HepG2 (cell line): ENCODE data around the gene POC1A. TPM values are rescaled to one million over a fixed set of nuclear protein-coding genes. Genes with fewer than 3 reads are reported as not detected.

Source experiments
- CBX5 ChIP-seq: sonication (generic); formaldehyde crosslinking; IDR thresholded peaks from 2 replicates; pipeline ENCODE4 v1.4.0; 2020; ENCODE audit warnings: missing genetic modification reagents, borderline replicate concordance
- FOXA3 ChIP-seq: IDR thresholded peaks from 2 replicates; pipeline ENCODE4 v1.6.1; 2016; ENCODE audit warnings: missing genetic modification reagents, missing compliant biosample characterization
- NR2F6 ChIP-seq, 2 experiments: IDR thresholded peaks; 2 replicates each; pipeline ENCODE4 v1.6.1; 2016; ENCODE audit warnings: antibody characterized with exemption in 1 of 2, mild to moderate bottlenecking in 1 of 2
- PRMT3 ChIP-seq: sonication (generic); formaldehyde crosslinking; IDR thresholded peaks from 2 replicates; pipeline ENCODE4 v1.8.1; 2022; ENCODE audit warnings: low read depth, mild to moderate bottlenecking, moderate library complexity, missing genetic modification reagents, borderline replicate concordance
- RAD21 ChIP-seq: fragments of 450-650 bp; formaldehyde crosslinking; IDR thresholded peaks from 2 replicates; pipeline ENCODE4 v1.5.0; 2020; ENCODE audit warnings: mild to moderate bottlenecking
- SATB2 ChIP-seq: sonication (generic); formaldehyde crosslinking; IDR thresholded peaks from 2 replicates; pipeline ENCODE4 v1.5.0; 2020; ENCODE audit warnings: missing genetic modification reagents
- XRCC5 ChIP-seq: fragments of 200-400 bp; formaldehyde crosslinking; optimal IDR thresholded peaks from 2 replicates; pipeline ENCODE3; 2017; ENCODE audit warnings: mild to moderate bottlenecking, low read length
- ZFP1 ChIP-seq: IDR thresholded peaks from 2 replicates; pipeline ENCODE4 v1.6.1; 2016
- ZNF333 ChIP-seq: sonication (generic); formaldehyde crosslinking; IDR thresholded peaks from 2 replicates; pipeline ENCODE4 v1.4.0; 2020; ENCODE audit warnings: mild to moderate bottlenecking, missing genetic modification reagents, borderline replicate concordance
- ZNF550 ChIP-seq: sonication (generic); formaldehyde crosslinking; IDR thresholded peaks from 2 replicates; pipeline ENCODE4 v1.4.0; 2020; ENCODE audit warnings: mild to moderate bottlenecking, missing genetic modification reagents, borderline replicate concordance
- ZNF563 ChIP-seq: sonication (generic); formaldehyde crosslinking; IDR thresholded peaks from 2 replicates; pipeline ENCODE4 v1.8.0; 2022; ENCODE audit warnings: mild to moderate bottlenecking, moderate library complexity, missing genetic modification reagents
- ZNF614 ChIP-seq: IDR thresholded peaks from 2 replicates; pipeline ENCODE4 v1.6.1; 2018; ENCODE audit warnings: missing biosample characterization, missing genetic modification reagents, inconsistent platforms, borderline replicate concordance
- ZSCAN12 ChIP-seq: sonication (generic); formaldehyde crosslinking; IDR thresholded peaks from 2 replicates; pipeline ENCODE4 v1.9.0; 2021; ENCODE audit warnings: mild to moderate bottlenecking, missing genetic modification reagents
- polyA plus RNA-seq, 8 experiments: library from polyadenylated mRNA; depleted of rRNA in 3 of 8; stranded (reverse) in 7 of 8; unstranded in 1 of 8; fragments of >200 nt; fragmentation: Illumina TruSeq in 4 of 8; extraction: Trizol in 4 of 8; gene quantifications; 2 replicates each; pipeline versions ENCODE4 v1.2.1 to v1.2.3, GENCODE V29; 2011 to 2016; ENCODE audit warnings: low read depth in 4 of 8, missing spikeins in 1 of 8, mixed read lengths in 1 of 8; ENCODE audit not compliant: insufficient read depth in 1 of 8
- total RNA-seq, 5 experiments: library from RNA; depleted of rRNA; stranded (reverse); fragments of >200 nt; fragmentation: Illumina TruSeq; extraction: Trizol; gene quantifications; 2 replicates each; pipeline ENCODE4 v1.2.3, GENCODE V29; 2016; ENCODE audit warnings: low read depth in 1 of 5
- TF ChIP-seq, protein P1 (sequence below): sonication (generic); formaldehyde crosslinking; IDR thresholded peaks from 2 replicates; pipeline ENCODE4 v1.5.0; 2020; ENCODE audit warnings: mild to moderate bottlenecking, missing genetic modification reagents
- TF ChIP-seq, protein P2 (sequence below): sonication (generic); formaldehyde crosslinking; IDR thresholded peaks from 2 replicates; pipeline ENCODE4 v1.5.1; 2020; ENCODE audit warnings: missing genetic modification reagents, mild to moderate bottlenecking, borderline replicate concordance
- TF ChIP-seq, protein P3 (sequence below), 2 experiments: sonication (generic) in 1 of 2; formaldehyde crosslinking in 1 of 2; IDR thresholded peaks; 2 replicates each; pipeline versions ENCODE4 v1.6.1 to v1.9.0; 2014 to 2022; ENCODE audit warnings: antibody characterized with exemption in 1 of 2, borderline replicate concordance in 1 of 2, inconsistent platforms in 1 of 2, low read depth in 1 of 2, missing genetic modification reagents in 1 of 2
- TF ChIP-seq, protein P4 (sequence below): sonication (generic); formaldehyde crosslinking; IDR thresholded peaks from 2 replicates; pipeline ENCODE4 v1.8.1; 2023; ENCODE audit warnings: missing genetic modification reagents, mild to moderate bottlenecking, borderline replicate concordance
- TF ChIP-seq, protein P5 (sequence below): sonication (generic); formaldehyde crosslinking; IDR thresholded peaks from 2 replicates; pipeline ENCODE4 v1.8.0; 2022; ENCODE audit warnings: missing genetic modification reagents, mild to moderate bottlenecking, borderline replicate concordance
- TF ChIP-seq, protein P6 (sequence below): sonication (generic); formaldehyde crosslinking; IDR thresholded peaks from 2 replicates; pipeline ENCODE4 v1.5.0; 2020; ENCODE audit warnings: missing genetic modification reagents

The POC1A gene
- total and polyA plus RNA-seq, 2 of the 13 experiments (the other 11 are each of a cell fraction or from before 2014, with no cell fraction given), result 14.6 to 20.0 TPM

DNA sequence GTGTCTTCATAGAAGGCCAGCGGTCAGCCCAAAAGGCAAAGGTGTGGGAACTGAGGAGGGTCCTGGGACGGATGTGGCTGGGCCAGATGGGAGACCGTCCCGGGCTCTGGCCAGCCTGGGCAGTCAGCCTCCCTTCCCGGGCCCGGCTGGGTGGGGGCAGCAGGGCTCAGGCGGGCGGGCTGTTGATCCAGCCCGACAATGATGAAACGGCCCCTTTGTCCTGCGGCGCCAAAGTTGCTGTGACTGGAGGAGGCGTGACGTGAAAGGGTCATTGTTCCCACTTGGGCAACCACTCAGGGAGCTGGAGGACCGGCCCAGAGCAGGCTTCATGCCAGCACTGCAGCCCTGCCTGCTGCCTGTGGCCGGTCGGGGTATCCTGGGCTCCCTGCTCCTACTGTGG is 114.4 kb downstream of the POC1A start (continued):
- TF ChIP-seq NR2F6 (IDR thresholded peaks at IDR 0.05) (no peak), NR2F6 (CRISPR knock-in tag; IDR thresholded peaks at IDR 0.05) (peak; percentile 37; the same call in 1 of the 2 replicates), CBX5 (no peak; the same call in 1 of the 2 replicates), ZSCAN12 (CRISPR knock-in tag) (no peak), ZNF550 (CRISPR knock-in tag) (no peak), PRMT3 (CRISPR knock-in tag) (no peak), SATB2 (CRISPR knock-in tag) (no peak), ZNF614 (CRISPR knock-in tag) (peak; percentile 38; the same call in 1 of the 2 replicates), ZFP1 (CRISPR knock-in tag) (no peak), RAD21 (CRISPR knock-in tag) (peak; percentile 15; the same call in 1 of the 2 replicates), XRCC5 (peak; percentile 16), ZNF563 (CRISPR knock-in tag) (no peak), ZNF333 (no peak), FOXA3 (peak; percentile 81)
- TF ChIP-seq, protein P1, sequence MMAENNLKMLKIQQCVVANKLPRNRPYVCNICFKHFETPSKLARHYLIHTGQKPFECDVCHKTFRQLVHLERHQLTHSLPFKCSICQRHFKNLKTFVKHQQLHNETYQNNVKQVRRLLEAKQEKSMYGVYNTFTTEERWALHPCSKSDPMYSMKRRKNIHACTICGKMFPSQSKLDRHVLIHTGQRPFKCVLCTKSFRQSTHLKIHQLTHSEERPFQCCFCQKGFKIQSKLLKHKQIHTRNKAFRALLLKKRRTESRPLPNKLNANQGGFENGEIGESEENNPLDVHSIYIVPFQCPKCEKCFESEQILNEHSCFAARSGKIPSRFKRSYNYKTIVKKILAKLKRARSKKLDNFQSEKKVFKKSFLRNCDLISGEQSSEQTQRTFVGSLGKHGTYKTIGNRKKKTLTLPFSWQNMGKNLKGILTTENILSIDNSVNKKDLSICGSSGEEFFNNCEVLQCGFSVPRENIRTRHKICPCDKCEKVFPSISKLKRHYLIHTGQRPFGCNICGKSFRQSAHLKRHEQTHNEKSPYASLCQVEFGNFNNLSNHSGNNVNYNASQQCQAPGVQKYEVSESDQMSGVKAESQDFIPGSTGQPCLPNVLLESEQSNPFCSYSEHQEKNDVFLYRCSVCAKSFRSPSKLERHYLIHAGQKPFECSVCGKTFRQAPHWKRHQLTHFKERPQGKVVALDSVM (CRISPR knock-in tag), result peak; percentile 63; the same call in 1 of the 2 replicates
- TF ChIP-seq, protein P2, sequence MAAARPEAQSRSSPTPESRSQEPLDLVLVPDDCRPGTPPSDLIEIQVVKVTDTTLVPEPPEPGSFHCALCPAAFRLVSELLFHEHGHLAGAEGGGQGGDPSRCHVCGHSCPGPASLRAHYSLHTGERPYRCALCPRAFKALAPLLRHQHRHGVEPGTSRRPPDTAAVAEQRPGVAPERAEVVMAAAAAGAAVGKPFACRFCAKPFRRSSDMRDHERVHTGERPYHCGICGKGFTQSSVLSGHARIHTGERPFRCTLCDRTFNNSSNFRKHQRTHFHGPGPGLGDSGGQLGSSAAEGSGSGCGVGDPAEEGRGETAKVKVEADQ (CRISPR knock-in tag), result no peak
- TF ChIP-seq, protein P3, sequence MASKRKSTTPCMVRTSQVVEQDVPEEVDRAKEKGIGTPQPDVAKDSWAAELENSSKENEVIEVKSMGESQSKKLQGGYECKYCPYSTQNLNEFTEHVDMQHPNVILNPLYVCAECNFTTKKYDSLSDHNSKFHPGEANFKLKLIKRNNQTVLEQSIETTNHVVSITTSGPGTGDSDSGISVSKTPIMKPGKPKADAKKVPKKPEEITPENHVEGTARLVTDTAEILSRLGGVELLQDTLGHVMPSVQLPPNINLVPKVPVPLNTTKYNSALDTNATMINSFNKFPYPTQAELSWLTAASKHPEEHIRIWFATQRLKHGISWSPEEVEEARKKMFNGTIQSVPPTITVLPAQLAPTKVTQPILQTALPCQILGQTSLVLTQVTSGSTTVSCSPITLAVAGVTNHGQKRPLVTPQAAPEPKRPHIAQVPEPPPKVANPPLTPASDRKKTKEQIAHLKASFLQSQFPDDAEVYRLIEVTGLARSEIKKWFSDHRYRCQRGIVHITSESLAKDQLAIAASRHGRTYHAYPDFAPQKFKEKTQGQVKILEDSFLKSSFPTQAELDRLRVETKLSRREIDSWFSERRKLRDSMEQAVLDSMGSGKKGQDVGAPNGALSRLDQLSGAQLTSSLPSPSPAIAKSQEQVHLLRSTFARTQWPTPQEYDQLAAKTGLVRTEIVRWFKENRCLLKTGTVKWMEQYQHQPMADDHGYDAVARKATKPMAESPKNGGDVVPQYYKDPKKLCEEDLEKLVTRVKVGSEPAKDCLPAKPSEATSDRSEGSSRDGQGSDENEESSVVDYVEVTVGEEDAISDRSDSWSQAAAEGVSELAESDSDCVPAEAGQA (IDR thresholded peaks at IDR 0.05; ENCODE audit: low read depth), result no peak
- TF ChIP-seq, protein P3 (CRISPR knock-in tag; IDR thresholded peaks at IDR 0.05; ENCODE audit: borderline replicate concordance), result no peak
- TF ChIP-seq, protein P4, sequence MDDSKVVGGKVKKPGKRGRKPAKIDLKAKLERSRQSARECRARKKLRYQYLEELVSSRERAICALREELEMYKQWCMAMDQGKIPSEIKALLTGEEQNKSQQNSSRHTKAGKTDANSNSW (CRISPR knock-in tag), result no peak
- TF ChIP-seq, protein P5, sequence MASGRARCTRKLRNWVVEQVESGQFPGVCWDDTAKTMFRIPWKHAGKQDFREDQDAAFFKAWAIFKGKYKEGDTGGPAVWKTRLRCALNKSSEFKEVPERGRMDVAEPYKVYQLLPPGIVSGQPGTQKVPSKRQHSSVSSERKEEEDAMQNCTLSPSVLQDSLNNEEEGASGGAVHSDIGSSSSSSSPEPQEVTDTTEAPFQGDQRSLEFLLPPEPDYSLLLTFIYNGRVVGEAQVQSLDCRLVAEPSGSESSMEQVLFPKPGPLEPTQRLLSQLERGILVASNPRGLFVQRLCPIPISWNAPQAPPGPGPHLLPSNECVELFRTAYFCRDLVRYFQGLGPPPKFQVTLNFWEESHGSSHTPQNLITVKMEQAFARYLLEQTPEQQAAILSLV (CRISPR knock-in tag), result no peak
- TF ChIP-seq, protein P6, sequence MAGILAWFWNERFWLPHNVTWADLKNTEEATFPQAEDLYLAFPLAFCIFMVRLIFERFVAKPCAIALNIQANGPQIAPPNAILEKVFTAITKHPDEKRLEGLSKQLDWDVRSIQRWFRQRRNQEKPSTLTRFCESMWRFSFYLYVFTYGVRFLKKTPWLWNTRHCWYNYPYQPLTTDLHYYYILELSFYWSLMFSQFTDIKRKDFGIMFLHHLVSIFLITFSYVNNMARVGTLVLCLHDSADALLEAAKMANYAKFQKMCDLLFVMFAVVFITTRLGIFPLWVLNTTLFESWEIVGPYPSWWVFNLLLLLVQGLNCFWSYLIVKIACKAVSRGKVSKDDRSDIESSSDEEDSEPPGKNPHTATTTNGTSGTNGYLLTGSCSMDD (CRISPR knock-in tag), result no peak
